NT2/D1 (cell line): Measurements from ENCODE around the gene PAK6.

Source experiments
- DNase-seq: peaks from one replicate; pipeline ENCODE4 v3.0.0-alpha.2; 2011; ENCODE audit warnings: low read depth, low spot score
- H3K27me3 ChIP-seq: 2 replicates; pipeline ENCODE4 v1.6.0; 2011; ENCODE audit warnings: mild to moderate bottlenecking; ENCODE audit not compliant: insufficient read length, insufficient read depth
- H3K36me3 ChIP-seq: 2 replicates; pipeline ENCODE4 v1.6.1; 2011; ENCODE audit warnings: mild to moderate bottlenecking, low read length, mixed read lengths; ENCODE audit not compliant: insufficient read depth, insufficient read length
- H3K4me1 ChIP-seq: 2 replicates; pipeline ENCODE4 v1.5.1; 2011; ENCODE audit not compliant: insufficient read depth, insufficient read length
- H3K4me3 ChIP-seq: 2 replicates; pipeline ENCODE4 v1.5.1; 2011; ENCODE audit warnings: low read depth; ENCODE audit not compliant: insufficient read length
- H3K9ac ChIP-seq: 2 replicates; pipeline ENCODE4 v1.6.0; 2011; ENCODE audit warnings: low read depth; ENCODE audit not compliant: insufficient read length
- H3K9me3 ChIP-seq: 2 replicates; pipeline ENCODE4 v1.5.1; 2011; ENCODE audit warnings: mild to moderate bottlenecking, low read length; ENCODE audit not compliant: insufficient read depth
- SUZ12 ChIP-seq: IDR thresholded peaks from 2 replicates; pipeline ENCODE4 v1.6.1; 2011; ENCODE audit not compliant: insufficient read length, insufficient read depth; ENCODE audit errors: extremely low read depth
- YY1 ChIP-seq: IDR thresholded peaks from 2 replicates; pipeline ENCODE4 v1.6.1; 2011; ENCODE audit not compliant: insufficient read length, insufficient read depth
- ZNF274 ChIP-seq: IDR thresholded peaks from 2 replicates; pipeline ENCODE4 v1.6.1; 2011; ENCODE audit warnings: mild to moderate bottlenecking, low read depth, low read length

The PAK6 gene

DNA sequence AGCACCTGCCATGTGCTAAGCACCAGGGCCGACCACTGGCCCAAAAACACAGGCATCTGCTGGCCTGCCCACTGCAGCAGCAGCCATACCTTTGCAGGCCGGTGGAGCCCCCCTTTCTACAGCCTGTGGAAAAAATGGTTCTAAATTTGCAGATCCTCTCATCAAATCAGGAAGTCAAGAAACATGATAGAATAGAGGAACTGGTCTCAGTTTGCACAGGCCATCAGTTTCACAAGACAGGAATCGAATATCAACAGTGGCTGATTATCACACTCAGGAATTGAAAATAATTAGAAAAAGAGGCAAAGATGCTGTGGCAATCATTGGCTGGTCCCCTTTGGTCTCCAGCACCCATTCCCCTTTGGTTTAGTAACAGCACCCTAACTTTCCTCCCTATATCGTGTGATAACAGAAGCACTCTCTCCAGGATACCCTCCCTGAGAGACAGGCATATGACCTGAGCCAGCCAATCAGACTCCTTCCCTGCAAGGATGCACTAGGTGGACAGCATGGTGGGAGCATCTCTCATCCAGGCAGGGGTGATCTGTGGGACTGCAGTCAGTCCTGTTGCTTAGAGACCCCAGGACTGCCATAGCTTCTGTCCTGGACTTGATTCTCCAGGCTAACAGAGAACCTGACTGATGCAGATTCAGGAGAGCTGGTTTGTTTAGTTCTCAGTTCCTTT, 3.5 kb upstream of the PAK6 start:
- no peak for DNase-seq
- no peaks in the 10 kb centered on the region for H3K9me3 ChIP-seq
- TF ChIP-seq ZNF274 (no peak), YY1 (no peak), SUZ12 (no peak)
- peaks cover 10% of the 10 kb centered on the region for H3K27me3 ChIP-seq
- H3K36me3 ChIP-seq: no peaks in the 10 kb centered on the region
- no peak overlapping the region for H3K4me3 ChIP-seq
- H3K4me1 ChIP-seq: peaks cover 8% of the 10 kb centered on the region
- no peak overlapping the region for H3K9ac ChIP-seq

DNA sequence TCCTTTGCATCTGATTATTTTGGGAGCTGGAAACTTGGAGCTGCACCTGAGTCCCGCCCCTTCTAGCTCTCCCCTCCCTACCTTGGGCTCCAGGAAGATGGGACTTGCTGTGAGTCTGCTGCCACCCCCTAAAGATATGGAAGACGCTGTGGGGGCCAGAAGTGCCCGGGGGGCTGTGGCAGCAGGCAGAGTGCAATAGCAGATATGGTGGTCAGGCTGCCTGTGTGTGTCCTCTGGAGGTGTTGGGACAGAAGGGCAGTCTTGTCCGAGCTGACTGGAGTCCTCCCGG, 485 bp downstream of the PAK6 start:
- TF ChIP-seq YY1 (no peak), SUZ12 (no peak)
- Histone ChIP-seq H3K4me1 (peaks cover 11% of the 10 kb centered on the region), H3K36me3 (no peaks in the 10 kb centered on the region), H3K9me3 (no peaks in the 10 kb centered on the region), H3K4me3 (peak overlapping the region; percentile 11), H3K9ac (peak overlapping the region; percentile 33), H3K27me3 (peaks cover 10% of the 10 kb centered on the region)
- no peak for DNase-seq

DNA sequence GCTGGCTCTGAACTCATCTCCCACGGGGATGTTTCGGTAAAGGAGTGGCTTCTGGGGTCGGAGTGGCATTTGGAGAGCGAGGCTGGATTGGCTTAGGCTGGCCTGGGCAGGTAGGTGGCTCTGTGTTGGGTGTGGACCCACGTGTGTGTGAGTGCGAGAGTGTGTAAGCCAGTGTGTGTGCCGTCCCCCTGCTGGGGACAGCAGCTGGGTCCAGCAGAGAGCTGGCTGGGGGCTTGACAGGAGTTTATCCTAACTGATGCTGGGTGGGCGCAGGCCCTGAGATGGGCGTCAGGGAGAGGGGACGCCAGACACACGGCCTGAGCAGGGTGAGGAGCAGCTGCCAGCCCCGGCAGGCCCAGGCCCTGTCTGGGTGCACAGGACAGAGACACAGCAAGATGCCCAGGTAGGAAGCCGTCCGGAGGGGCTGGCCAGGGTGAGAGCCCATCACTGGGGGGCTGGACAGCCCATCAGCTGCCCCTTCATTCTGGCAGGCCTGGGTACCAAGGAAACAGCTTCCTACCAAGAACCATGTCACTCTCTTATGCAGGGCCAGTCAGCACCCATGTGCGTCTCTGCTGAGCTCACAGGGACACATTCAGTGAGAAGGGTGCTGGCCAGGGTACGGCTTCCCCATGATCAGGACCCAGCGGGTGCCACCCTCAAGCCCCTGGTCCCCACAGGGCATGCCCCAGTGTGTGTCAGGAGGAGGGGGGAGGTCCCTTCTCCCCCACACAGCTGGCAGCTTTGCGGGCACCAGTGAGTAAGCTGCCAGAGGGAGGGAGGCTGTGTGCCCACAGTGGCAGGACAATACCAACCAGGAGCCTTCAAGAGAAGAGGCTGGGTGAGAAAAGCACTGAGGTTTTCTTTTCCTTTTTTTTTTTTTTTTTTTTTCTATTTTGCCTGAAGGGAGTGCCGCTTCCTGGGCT, 1.1 kb downstream of the PAK6 start:
- H3K27me3 ChIP-seq: peaks cover 10% of the 10 kb centered on the region
- no peaks in the 10 kb centered on the region for H3K9me3 ChIP-seq
- peaks cover 11% of the 10 kb centered on the region for H3K4me1 ChIP-seq
- no peak for DNase-seq
- H3K36me3 ChIP-seq: no peaks in the 10 kb centered on the region
- H3K4me3 ChIP-seq: peak overlapping the region; percentile 11
- peak overlapping the region; percentile 33 for H3K9ac ChIP-seq
- TF ChIP-seq ZNF274: no peak
- TF ChIP-seq SUZ12: no peak
- TF ChIP-seq YY1: no peak

DNA sequence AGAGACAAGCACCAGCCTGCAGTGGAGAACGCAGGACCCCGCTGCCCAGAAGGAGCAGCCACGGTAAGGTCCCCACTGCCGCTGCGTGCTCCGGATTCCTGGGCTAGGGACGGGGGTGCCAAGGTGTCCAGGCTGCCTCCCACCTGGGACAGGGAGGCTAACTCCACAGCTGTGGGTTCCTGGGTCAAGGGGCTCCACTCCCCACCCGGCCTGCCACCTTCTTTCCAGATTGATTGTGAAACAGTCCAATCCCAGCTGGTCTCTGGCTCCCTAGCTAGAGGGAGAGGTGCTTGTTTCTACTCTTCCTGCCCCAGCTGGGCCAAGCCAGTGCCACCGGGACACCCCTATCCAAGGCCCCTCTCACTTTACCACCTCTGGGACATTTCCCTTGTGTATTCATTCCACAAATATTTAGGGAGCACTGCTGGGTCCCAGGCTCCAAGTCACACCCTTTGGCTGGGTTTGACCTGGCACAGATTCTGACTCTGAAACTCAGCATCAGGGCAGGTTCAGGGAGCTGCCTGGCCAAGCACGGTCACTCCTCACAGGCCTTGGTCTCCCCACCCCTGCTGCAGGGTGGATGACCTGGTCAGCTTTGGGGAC, 1.9 kb downstream of the PAK6 start:
- no peaks in the 10 kb centered on the region for H3K36me3 ChIP-seq

DNA sequence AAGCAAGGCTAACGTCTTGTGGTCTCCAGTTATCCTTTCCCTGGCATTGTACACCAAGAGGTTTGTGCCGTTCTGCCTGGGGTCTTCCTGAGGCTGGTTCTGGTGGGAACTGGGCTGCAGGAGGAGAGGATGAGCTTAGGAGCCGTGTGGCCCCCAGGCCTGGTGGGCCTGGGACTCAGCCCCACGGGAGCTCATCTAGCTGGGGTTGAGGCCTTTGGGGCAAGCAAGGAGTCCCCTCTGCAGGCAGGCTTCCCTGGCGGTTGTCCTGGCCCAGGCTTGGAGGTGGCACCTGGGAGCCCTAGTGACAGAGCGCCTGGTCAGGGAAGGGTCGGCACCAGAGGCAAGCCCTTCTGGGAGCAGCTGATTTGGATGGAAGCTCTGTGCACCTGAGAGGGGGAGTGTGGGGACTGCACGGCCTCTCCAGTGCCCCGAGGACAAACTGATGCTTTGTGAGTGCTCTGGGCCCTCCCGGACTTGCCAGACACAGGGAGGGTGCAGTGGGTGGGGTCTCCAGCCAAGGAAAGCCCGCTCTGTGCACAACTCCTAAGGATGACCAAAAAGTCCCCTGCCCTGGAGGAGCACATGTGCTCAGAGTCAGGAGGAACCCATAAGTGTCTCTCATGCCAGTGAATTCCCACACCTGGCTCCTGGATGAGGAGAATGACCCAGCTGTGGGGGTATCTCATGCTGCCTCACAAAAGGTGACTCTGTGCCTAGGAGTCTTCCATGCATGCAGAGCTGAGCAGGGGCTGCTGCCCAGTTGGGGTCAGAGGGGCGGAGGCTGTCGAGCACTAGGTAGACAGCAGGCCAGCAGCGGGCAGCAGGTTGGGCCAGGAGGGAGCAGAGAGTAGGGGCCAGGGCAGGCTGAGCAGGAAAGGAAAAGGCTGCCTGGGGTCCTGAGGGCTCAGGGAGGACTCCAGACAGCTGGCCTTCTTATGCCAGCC, 2.7 kb downstream of the PAK6 start:
- no peak for DNase-seq
- no peak overlapping the region for H3K4me3 ChIP-seq
- H3K9me3 ChIP-seq: no peaks in the 10 kb centered on the region
- H3K4me1 ChIP-seq: peaks cover 11% of the 10 kb centered on the region
- H3K36me3 ChIP-seq: no peaks in the 10 kb centered on the region
- peaks cover 10% of the 10 kb centered on the region for H3K27me3 ChIP-seq
- no peak overlapping the region for H3K9ac ChIP-seq
- no peak for TF ChIP-seq ZNF274
- TF ChIP-seq YY1: no peak
- no peak for TF ChIP-seq SUZ12

More for the DNA sequence above, 1.9 kb downstream of the PAK6 start:
- Histone ChIP-seq H3K9me3 (no peaks in the 10 kb centered on the region), H3K9ac (no peak overlapping the region), H3K4me1 (peaks cover 11% of the 10 kb centered on the region), H3K4me3 (no peak overlapping the region), H3K27me3 (peaks cover 10% of the 10 kb centered on the region)
- DNase-seq: no peak
- TF ChIP-seq SUZ12: no peak
- no peak for TF ChIP-seq YY1
- TF ChIP-seq ZNF274: no peak

DNA sequence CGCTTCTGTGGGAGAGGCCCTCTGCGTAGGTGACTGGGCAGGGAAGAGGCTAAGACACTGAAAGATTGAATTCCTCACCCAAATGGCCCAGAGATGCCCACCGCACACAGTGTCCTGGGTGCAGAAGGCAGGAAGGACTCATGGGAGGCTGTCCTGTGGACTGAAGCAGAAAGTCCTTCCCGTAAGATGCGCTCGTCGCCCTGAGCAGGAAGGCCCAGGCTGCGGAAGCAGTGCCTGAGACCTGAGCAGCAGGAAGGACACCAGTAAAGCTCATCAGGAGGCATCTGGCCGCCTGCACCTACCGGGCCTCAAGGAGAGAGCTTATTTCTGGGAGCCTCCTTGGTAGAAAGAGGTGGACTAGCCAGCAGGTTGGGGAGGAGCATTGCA, 3.3 kb downstream of the PAK6 start:
- TF ChIP-seq YY1 (no peak), ZNF274 (no peak), SUZ12 (no peak)
- H3K36me3 ChIP-seq: no peaks in the 10 kb centered on the region

More for the DNA sequence above, 3.3 kb downstream of the PAK6 start:
- Histone ChIP-seq H3K4me3 (no peak overlapping the region), H3K4me1 (peaks cover 11% of the 10 kb centered on the region), H3K9me3 (no peaks in the 10 kb centered on the region), H3K27me3 (peaks cover 12% of the 10 kb centered on the region), H3K9ac (no peak overlapping the region)
- DNase-seq: no peak
